ENCODE results near the gene ST8SIA1.

The ST8SIA1 gene

GRCh38 chr12:22284871-22285270 is 49.6 kb downstream of the ST8SIA1 start:
- H3K4me3 ChIP-seq (ENCODE audit: low read depth, low read length) = no peak overlapping the region

- H3K4me3 ChIP-seq (ENCODE audit: low read depth, low read length) = no peak overlapping the region
These were observed 51.0 kb downstream of the ST8SIA1 start for GRCh38 chr12:22283508-22283907.

- H3K4me3 ChIP-seq (ENCODE audit: low read depth, low read length) = no peak overlapping the region
These were observed 51.5 kb downstream of the ST8SIA1 start for GRCh38 chr12:22283006-22283506.

GRCh38 chr12:22282283-22282682 is 52.2 kb downstream of the ST8SIA1 start:
- H3K4me3 ChIP-seq (ENCODE audit: low read depth, low read length) = no peak overlapping the region

GRCh38 chr12:22276867-22277266 is 57.6 kb downstream of the ST8SIA1 start:
- H3K4me3 ChIP-seq (ENCODE audit: low read depth, low read length) = no peak overlapping the region

- no peak overlapping the region for H3K4me3 ChIP-seq (ENCODE audit: low read depth, low read length)
These were observed 58.2 kb downstream of the ST8SIA1 start for GRCh38 chr12:22276313-22276712.

GRCh38 chr12:22275843-22276242 is 58.7 kb downstream of the ST8SIA1 start:
- no peak overlapping the region for H3K4me3 ChIP-seq (ENCODE audit: low read depth, low read length)

GRCh38 chr12:22272335-22273151 is 62.0 kb downstream of the ST8SIA1 start:
- no peak overlapping the region for H3K4me3 ChIP-seq (ENCODE audit: low read depth, low read length)

GRCh38 chr12:22271023-22271422 is 63.5 kb downstream of the ST8SIA1 start:
- no peak overlapping the region for H3K4me3 ChIP-seq (ENCODE audit: low read depth, low read length)

GRCh38 chr12:22268973-22269372 is 65.5 kb downstream of the ST8SIA1 start:
- no peak overlapping the region for H3K4me3 ChIP-seq (ENCODE audit: low read depth, low read length)

- no peak overlapping the region for H3K4me3 ChIP-seq (ENCODE audit: low read depth, low read length)
These were observed 66.1 kb downstream of the ST8SIA1 start for GRCh38 chr12:22268406-22268805.

GRCh38 chr12:22266101-22266500 is 68.4 kb downstream of the ST8SIA1 start:
- no peak overlapping the region for H3K4me3 ChIP-seq (ENCODE audit: low read depth, low read length)

- no peak overlapping the region for H3K4me3 ChIP-seq (ENCODE audit: low read depth, low read length)
These were observed 70.1 kb downstream of the ST8SIA1 start for GRCh38 chr12:22264380-22264779.

GRCh38 chr12:22262309-22262708 is 72.2 kb downstream of the ST8SIA1 start:
- no peak overlapping the region for H3K4me3 ChIP-seq (ENCODE audit: low read depth, low read length)

GRCh38 chr12:22257100-22257499 is 77.4 kb downstream of the ST8SIA1 start:
- H3K4me3 ChIP-seq (ENCODE audit: low read depth, low read length) = no peak overlapping the region

- no peak overlapping the region for H3K4me3 ChIP-seq (ENCODE audit: low read depth, low read length)
These were observed 77.9 kb downstream of the ST8SIA1 start for GRCh38 chr12:22256605-22257004.

GRCh38 chr12:22256041-22256441 is 78.5 kb downstream of the ST8SIA1 start:
- no peak overlapping the region for H3K4me3 ChIP-seq (ENCODE audit: low read depth, low read length)

GRCh38 chr12:22255097-22255496 is 79.4 kb downstream of the ST8SIA1 start:
- H3K4me3 ChIP-seq (ENCODE audit: low read depth, low read length) = no peak overlapping the region

- H3K4me3 ChIP-seq (ENCODE audit: low read depth, low read length) = no peak overlapping the region
These were observed 80.0 kb downstream of the ST8SIA1 start for GRCh38 chr12:22254478-22254877.

GRCh38 chr12:22252057-22252456 is 82.5 kb downstream of the ST8SIA1 start:
- no peak overlapping the region for H3K4me3 ChIP-seq (ENCODE audit: low read depth, low read length)

GRCh38 chr12:22250762-22251161 is 83.7 kb downstream of the ST8SIA1 start:
- no peak overlapping the region for H3K4me3 ChIP-seq (ENCODE audit: low read depth, low read length)

GRCh38 chr12:22248571-22249115 is 85.9 kb downstream of the ST8SIA1 start:
- no peak overlapping the region for H3K4me3 ChIP-seq (ENCODE audit: low read depth, low read length)
